Activated T-helper 17 cell treated with anti-CD3 and anti-CD28 coated beads, Interleukin-2, amount 50 U/mL, for 72 hours (primary cell): ENCODE measurements around the gene EFCAB6. TPM values are rescaled to one million over a fixed set of nuclear protein-coding genes. Genes with fewer than 3 reads are reported as not detected.

ENCODE experiments used
- ATAC-seq: fragments of 150-1000 bp; cut with Tn5 transposase; replicated peaks from 2 replicates; pipeline ENCODE4 v1.10.0; 2021; ENCODE audit warnings: mild to moderate bottlenecking, moderate library complexity
- H3K27ac Mint-ChIP-seq: one replicate; pipeline ENCODE4 v1.8.0; 2022; ENCODE audit warnings: mixed read lengths
- H3K27me3 Mint-ChIP-seq: one replicate; pipeline ENCODE4 v1.8.0; 2022; ENCODE audit warnings: mixed read lengths
- H3K36me3 Mint-ChIP-seq: one replicate; pipeline ENCODE4 v1.8.0; 2022; ENCODE audit warnings: low read depth, mild to moderate bottlenecking, mixed read lengths
- H3K4me1 Mint-ChIP-seq: one replicate; pipeline ENCODE4 v1.8.0; 2022; ENCODE audit warnings: mixed read lengths
- H3K4me3 Mint-ChIP-seq: one replicate; pipeline ENCODE4 v1.8.0; 2022; ENCODE audit warnings: mild to moderate bottlenecking, mixed read lengths
- H3K9me3 Mint-ChIP-seq: one replicate; pipeline ENCODE4 v1.8.0; 2022; ENCODE audit warnings: mixed read lengths
- total RNA-seq, 2 donors: library from RNA; stranded (reverse); gene quantifications; one replicate each; pipeline ENCODE4 v1.2.3, GENCODE V29; 2022

EFCAB6 gene, protein sequence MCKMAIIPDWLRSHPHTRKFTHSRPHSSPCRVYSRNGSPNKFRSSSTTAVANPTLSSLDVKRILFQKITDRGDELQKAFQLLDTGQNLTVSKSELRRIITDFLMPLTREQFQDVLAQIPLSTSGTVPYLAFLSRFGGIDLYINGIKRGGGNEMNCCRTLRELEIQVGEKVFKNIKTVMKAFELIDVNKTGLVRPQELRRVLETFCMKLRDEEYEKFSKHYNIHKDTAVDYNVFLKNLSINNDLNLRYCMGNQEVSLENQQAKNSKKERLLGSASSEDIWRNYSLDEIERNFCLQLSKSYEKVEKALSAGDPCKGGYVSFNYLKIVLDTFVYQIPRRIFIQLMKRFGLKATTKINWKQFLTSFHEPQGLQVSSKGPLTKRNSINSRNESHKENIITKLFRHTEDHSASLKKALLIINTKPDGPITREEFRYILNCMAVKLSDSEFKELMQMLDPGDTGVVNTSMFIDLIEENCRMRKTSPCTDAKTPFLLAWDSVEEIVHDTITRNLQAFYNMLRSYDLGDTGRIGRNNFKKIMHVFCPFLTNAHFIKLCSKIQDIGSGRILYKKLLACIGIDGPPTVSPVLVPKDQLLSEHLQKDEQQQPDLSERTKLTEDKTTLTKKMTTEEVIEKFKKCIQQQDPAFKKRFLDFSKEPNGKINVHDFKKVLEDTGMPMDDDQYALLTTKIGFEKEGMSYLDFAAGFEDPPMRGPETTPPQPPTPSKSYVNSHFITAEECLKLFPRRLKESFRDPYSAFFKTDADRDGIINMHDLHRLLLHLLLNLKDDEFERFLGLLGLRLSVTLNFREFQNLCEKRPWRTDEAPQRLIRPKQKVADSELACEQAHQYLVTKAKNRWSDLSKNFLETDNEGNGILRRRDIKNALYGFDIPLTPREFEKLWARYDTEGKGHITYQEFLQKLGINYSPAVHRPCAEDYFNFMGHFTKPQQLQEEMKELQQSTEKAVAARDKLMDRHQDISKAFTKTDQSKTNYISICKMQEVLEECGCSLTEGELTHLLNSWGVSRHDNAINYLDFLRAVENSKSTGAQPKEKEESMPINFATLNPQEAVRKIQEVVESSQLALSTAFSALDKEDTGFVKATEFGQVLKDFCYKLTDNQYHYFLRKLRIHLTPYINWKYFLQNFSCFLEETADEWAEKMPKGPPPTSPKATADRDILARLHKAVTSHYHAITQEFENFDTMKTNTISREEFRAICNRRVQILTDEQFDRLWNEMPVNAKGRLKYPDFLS (N-terminal part only)
- total RNA-seq, result under 1 TPM in 1 of 2 donors, not detected in 1; 0.09 TPM

DNA sequence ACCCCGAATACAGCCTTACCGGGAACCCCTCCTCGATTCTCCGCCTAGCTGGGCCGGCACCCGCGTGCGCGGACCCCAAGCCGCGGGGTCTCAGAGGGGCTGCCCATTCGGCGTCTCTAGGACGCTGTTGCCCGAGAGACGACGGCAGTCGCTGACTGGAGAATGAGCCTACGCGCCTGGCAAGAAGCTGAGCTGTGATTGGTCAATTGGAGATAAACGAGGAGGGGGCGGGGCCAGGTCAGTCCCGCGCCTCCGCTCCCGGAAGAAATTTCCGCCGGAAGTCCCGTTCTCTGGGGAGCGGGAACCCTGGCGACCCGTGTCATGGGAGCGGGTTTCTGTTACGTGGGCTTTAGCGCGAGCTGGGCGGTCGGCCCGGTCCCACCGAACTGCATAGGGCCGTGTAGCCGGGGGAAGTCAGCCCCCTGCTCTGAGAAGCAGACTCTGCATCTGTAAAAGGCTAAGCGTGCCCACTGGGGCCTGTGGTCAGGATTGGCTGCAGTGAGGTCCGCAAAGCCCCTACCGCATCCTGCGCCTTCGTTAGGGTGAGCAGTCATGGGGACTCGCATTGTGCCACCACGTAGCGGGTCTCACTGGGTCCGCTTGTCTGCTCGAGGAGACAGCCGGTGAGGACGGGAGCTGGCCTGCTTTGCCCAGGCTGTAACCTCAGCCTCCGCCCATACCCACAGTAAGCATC lies at the start of gene EFCAB6:
EFCAB6 (minus strand) TSS at position 157 of the 694 bp plus-strand sequence. CDS start 29,987 bp downstream, outside the sequence.
- H3K4me1 Mint-ChIP-seq, result peaks cover 16% of the 10 kb centered on the region
- peak; percentile 94 for ATAC-seq
- no peaks in the 10 kb centered on the region for H3K9me3 Mint-ChIP-seq
- peak within 1 kb of the TSS; percentile 91 for H3K4me3 Mint-ChIP-seq
- H3K36me3 Mint-ChIP-seq, result peaks cover 5% of the 10 kb centered on the region
- peak within 1 kb of the TSS; percentile 89 for H3K27ac Mint-ChIP-seq
- no peaks in the 10 kb centered on the region for H3K27me3 Mint-ChIP-seq

DNA sequence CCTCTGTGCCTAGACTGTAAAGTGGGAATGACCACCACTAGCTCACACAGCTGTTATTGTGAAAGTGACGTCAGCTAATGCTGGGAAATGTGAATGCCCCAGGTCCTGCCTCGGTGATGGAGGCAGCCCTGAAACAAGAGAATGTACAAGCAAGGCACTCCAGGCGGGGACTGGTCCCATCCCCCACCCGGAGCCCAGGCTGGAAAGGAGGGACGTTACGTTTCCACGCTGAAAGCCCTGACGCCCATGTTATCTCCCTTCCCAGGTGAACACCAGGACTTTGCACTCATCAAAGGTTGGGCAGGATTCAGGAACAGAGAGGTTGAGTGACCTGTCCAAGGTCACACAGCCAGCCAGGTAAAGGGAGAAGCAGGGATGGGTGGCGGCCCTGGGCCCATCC lies 49.4 kb upstream of the EFCAB6 start:
- H3K27me3 Mint-ChIP-seq, result peaks cover 63% of the 10 kb centered on the region
- H3K4me3 Mint-ChIP-seq, result no peak overlapping the region
- H3K9me3 Mint-ChIP-seq, result peaks cover 8% of the 10 kb centered on the region
- no peak for ATAC-seq
- no peaks in the 10 kb centered on the region for H3K36me3 Mint-ChIP-seq
- no peak overlapping the region for H3K27ac Mint-ChIP-seq
- no peaks in the 10 kb centered on the region for H3K4me1 Mint-ChIP-seq

DNA sequence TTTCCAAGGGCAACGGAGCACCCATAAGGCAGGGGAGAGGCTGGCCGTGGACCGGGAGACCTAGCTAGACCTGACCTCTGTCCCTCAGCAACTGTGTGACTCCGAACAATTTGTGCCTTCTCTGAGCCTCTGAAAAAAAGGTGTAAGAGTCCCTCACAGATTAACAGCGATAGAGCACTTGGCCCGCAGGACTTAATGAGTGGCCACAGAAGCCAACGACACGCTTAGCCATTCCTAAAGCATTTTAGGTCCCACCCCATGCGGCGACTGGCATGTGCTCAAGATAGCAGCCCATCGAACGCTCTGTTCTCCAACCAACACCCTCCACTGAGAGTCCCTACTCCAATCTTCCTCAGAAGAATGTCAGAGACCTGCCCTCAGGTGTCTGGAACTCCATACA lies 48.7 kb upstream of the EFCAB6 start:
- Mint-ChIP-seq H3K9me3 (peaks cover 4% of the 10 kb centered on the region), H3K4me3 (no peak overlapping the region), H3K27me3 (peaks cover 61% of the 10 kb centered on the region), H3K4me1 (no peaks in the 10 kb centered on the region), H3K27ac (no peak overlapping the region), H3K36me3 (no peaks in the 10 kb centered on the region)
- ATAC-seq, result no peak

DNA sequence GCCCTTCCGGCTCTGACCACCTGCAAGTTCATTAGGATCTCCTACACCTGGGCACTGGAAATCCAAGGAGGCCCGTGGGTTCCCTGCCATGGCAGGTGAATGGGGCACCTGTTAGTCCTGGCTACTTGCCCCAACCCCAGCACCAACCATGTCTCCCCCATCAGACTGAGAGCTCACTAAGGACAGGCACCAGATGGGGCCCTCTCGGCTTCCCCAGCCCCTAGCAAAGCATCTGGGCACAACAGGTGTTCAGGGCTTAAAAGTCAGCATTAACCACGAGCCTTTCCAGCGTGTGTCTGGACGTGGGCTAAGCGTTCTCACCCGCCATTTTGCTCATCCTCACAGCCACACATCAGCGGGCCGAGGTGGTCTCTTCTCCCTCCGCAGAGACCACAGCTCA lies 48.0 kb upstream of the EFCAB6 start:
- H3K36me3 Mint-ChIP-seq, result no peaks in the 10 kb centered on the region

DNA sequence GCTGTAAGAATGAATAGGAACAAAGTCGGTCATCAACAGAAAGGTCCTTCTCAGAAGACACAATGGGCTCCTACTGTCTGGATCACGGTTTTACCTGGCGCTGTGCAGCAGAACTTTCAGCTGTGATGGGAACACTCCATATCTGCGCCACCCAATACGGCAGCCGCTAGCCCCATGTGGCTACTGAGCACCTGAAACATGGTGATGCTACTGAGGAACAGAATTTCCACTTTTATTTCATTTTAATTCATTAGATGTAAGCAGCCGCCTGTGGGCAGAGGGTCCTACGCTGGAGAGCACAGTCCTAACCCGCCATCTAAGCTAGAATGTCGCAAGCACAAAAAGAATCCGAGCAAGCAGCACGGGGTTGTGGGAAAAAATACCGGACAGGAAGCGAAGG lies 47.5 kb upstream of the EFCAB6 start:
- Mint-ChIP-seq H3K9me3 (peaks cover 4% of the 10 kb centered on the region), H3K4me1 (no peaks in the 10 kb centered on the region), H3K27ac (no peak overlapping the region), H3K36me3 (no peaks in the 10 kb centered on the region), H3K4me3 (no peak overlapping the region), H3K27me3 (peaks cover 60% of the 10 kb centered on the region)
- no peak for ATAC-seq

More for the DNA sequence above, 48.0 kb upstream of the EFCAB6 start:
- ATAC-seq, result no peak
- no peak overlapping the region for H3K27ac Mint-ChIP-seq
- H3K27me3 Mint-ChIP-seq, result peaks cover 65% of the 10 kb centered on the region
- peaks cover 4% of the 10 kb centered on the region for H3K9me3 Mint-ChIP-seq
- no peaks in the 10 kb centered on the region for H3K4me1 Mint-ChIP-seq
- H3K4me3 Mint-ChIP-seq, result no peak overlapping the region

DNA sequence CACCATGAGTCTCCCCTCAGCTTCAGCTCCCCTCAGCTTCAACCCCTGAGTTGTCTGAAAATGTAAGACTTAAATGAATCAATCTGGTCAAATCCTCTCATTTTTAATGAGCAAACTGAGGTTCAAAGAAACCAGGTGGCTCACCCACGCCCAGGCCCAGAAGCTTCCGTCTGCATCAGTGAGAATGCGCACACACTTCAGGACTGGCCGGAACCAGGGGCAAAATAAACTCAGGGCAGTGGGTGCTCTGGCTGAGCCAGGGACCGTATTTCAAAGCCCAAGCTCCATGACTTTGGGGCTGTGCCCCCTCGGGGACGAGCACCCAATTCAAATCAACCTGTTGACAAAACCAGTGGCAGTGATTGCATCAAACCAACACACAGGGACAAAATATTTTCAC lies 47.1 kb upstream of the EFCAB6 start:
- Mint-ChIP-seq H3K36me3 (no peaks in the 10 kb centered on the region), H3K4me3 (no peak overlapping the region), H3K27me3 (peaks cover 56% of the 10 kb centered on the region), H3K4me1 (no peaks in the 10 kb centered on the region), H3K9me3 (peaks cover 4% of the 10 kb centered on the region), H3K27ac (no peak overlapping the region)
- ATAC-seq, result no peak

DNA sequence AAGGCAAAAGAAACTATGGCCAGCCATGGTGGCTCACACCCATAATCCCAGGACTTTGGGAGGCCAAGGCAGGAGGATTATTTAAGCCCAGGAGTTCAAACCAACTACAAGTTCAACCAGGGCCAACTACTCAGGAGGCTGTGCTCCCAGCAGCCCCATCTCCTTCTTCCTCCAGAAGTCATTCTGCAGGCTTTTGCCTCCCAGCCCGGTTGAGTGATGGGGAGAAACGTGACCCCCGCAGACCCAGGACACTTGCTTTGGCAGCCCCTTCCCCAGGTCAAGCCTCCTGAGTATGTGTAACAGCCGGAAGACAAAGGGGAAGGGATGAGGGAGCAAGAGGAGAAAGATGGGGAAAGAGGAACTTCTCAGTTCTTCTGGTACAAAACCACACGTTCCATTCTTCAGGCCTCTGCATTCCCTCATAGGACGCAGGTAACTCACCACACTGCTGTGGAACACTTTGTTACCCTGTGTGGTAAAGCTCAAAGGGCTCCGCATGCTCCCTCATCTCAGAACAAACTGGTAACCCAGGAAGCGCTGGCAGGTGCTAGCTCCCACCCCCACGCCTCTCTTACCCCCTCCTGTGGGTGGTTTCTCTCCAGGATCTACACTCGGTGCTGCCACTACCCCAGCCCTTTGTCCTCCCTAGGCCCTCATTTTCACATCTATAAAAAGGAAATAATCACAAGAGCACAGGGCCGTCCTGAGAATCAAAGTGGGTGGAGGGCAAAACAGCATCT lies 46.2 kb upstream of the EFCAB6 start:
- Mint-ChIP-seq H3K27ac (no peak overlapping the region), H3K36me3 (no peaks in the 10 kb centered on the region), H3K27me3 (peaks cover 47% of the 10 kb centered on the region), H3K4me1 (no peaks in the 10 kb centered on the region), H3K4me3 (no peak overlapping the region), H3K9me3 (peaks cover 4% of the 10 kb centered on the region)
- no peak for ATAC-seq

DNA sequence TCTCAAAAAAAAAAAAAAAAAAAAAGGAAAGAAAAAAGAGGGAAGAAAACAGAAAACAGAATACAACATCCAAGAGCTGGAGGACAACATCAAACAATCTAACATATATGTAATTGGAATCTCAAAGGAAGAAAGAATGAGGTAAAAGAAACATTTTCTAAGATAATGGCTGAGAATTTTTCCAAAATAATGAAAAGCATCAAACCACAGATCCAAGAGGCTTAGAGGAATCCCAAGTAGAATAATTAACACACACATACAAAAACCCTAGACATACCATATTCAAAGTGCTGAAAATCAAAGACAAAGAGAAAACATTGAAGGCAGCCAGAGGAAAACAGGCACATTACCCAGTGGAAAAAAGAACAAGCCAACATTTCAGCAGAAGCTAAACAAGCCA lies 45.3 kb upstream of the EFCAB6 start:
- Mint-ChIP-seq H3K4me3 (no peak overlapping the region), H3K27me3 (peaks cover 48% of the 10 kb centered on the region), H3K9me3 (peaks cover 4% of the 10 kb centered on the region), H3K4me1 (no peaks in the 10 kb centered on the region), H3K27ac (no peak overlapping the region), H3K36me3 (no peaks in the 10 kb centered on the region)
- no peak for ATAC-seq

DNA sequence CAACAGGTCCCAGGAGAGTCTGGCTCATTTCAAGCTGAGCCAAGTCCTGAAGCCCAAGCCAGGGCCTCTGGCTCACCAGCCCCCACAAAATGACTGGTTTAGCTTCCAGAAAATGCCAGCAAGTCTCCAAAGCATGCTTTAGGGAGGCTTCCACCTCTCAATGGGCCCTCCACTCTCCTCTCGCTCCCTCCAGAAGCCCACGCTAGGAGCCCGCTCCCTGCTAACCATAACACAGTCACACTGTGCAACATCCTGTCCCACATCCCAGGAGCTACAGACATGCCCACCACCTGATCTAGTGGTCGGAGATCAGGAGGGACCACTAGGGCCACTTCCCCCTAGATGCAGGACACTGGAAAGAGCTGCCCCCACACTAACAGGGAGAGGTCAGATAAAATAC lies 43.3 kb upstream of the EFCAB6 start:
- H3K4me3 Mint-ChIP-seq, result no peak overlapping the region
- no peaks in the 10 kb centered on the region for H3K4me1 Mint-ChIP-seq
- peaks cover 49% of the 10 kb centered on the region for H3K27me3 Mint-ChIP-seq
- H3K9me3 Mint-ChIP-seq, result peaks cover 4% of the 10 kb centered on the region
- no peak overlapping the region for H3K27ac Mint-ChIP-seq
- H3K36me3 Mint-ChIP-seq, result no peaks in the 10 kb centered on the region
- no peak for ATAC-seq

DNA sequence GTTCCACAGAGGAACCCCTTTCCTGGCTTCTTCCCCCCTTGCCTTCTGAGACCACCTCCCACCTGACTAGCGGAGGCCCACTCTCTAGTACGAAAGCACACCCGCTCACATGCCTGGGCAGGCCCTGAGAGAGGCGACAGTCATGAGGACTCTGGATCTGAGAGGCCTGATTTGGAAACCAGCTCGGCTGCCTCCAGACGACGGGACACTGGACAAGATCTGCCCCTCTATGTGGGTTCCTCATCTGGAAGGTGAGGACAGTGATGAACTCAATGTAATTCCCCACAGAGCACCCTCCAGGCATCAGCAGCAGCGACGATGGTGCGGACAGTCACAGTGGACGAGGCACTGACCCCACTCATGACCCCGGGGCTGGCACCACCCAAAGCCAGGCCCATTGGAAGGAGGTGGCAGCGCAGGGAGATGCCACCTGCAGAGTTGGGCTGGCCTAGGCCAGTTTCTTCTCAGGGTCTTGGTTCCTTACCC lies 42.7 kb upstream of the EFCAB6 start:
- Mint-ChIP-seq H3K4me3 (no peak overlapping the region), H3K36me3 (no peaks in the 10 kb centered on the region), H3K4me1 (no peaks in the 10 kb centered on the region), H3K27ac (no peak overlapping the region), H3K27me3 (peaks cover 48% of the 10 kb centered on the region), H3K9me3 (peaks cover 4% of the 10 kb centered on the region)
- ATAC-seq, result no peak

DNA sequence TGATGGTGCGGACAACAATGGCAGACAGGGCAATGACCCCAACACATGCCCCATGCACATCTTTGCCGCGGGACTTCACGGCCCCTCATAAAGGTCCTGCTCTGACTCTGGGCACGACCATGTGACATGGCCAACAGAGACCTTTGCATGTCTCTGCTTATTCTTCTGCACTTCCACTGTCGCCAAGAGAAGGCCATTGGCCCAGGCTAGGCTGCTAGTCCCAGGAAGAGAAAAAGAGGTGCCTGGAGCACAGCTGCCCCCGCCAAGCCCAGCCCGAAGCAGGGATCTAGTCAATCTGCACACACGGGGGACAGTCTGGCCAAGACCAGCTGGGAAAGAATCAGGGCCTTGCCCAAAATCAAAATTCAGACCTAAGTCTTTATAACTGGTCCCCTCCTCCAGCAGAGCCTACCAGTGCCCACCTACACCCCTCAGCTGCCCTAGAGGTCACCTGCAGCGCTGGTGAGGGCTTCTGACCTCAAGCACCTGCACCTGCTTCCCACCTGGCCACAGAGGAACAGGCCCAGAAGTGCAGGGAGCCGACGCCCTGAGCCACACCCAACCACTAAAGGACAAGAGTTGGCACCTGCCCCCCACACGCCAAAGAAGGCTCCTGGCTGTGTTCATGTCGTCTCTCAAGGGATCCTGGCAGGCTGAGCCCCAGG lies 42.1 kb upstream of the EFCAB6 start:
- H3K27ac Mint-ChIP-seq, result no peak overlapping the region
- H3K4me3 Mint-ChIP-seq, result no peak overlapping the region
- H3K4me1 Mint-ChIP-seq, result no peaks in the 10 kb centered on the region
- ATAC-seq, result no peak
- H3K9me3 Mint-ChIP-seq, result peaks cover 4% of the 10 kb centered on the region
- peaks cover 47% of the 10 kb centered on the region for H3K27me3 Mint-ChIP-seq
- no peaks in the 10 kb centered on the region for H3K36me3 Mint-ChIP-seq

DNA sequence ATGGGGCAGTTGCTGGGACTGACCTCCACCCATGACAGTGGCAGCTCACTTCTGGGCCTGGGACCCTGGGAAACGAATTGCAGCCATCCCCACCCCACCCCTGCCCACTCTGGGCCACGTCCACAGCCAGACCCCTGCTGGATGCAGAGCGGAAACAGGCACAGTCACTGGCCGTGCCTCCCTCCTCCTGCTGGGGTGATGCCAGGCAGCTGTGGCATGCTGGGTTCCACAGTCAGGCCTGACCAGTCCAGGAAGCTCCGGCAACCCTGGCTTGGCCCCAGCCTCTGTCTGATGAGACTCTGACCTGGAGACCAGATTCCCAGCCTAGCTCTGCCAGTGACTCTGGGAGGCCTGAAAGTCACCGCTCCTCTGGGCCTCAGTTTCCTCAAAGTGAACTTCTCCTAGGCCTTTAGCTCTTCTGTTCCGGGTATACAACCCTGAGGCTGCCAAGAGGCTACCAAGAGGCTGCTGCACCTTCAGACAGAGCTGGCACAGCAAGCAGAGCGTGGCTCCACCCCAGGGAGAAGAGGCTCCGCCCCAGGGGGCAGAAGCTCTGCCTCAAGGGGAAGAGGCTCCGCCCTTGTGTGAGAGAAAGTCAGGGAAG lies 41.3 kb upstream of the EFCAB6 start:
- no peaks in the 10 kb centered on the region for H3K4me1 Mint-ChIP-seq
- H3K4me3 Mint-ChIP-seq, result no peak overlapping the region
- no peak for ATAC-seq
- H3K9me3 Mint-ChIP-seq, result peaks cover 4% of the 10 kb centered on the region
- H3K27me3 Mint-ChIP-seq, result peaks cover 42% of the 10 kb centered on the region
- no peaks in the 10 kb centered on the region for H3K36me3 Mint-ChIP-seq
- H3K27ac Mint-ChIP-seq, result no peak overlapping the region
